Stomach smooth muscle (tissue), 2 donors: ENCODE data around the gene MGME1.
A peak's percentile ranks its signal among the peaks of the same experiment; 100 is the strongest.

Source experiments
- H3K27ac ChIP-seq: one replicate; pipeline ENCODE4 v1.7.0; 2013; ENCODE audit warnings: mild to moderate bottlenecking, low read length, inconsistent platforms
- H3K27me3 ChIP-seq, 2 donors: one replicate each; pipeline ENCODE4 v1.7.0; 2013; ENCODE audit warnings: low read length in 2 of 2; ENCODE audit not compliant: insufficient read depth in 2 of 2, control insufficient read depth in 1 of 2
- H3K36me3 ChIP-seq, 2 donors: one replicate each; pipeline ENCODE4 v1.7.0; 2013; ENCODE audit warnings: low read length in 2 of 2; ENCODE audit not compliant: control insufficient read depth in 2 of 2, insufficient read depth in 2 of 2
- H3K4me1 ChIP-seq: one replicate; pipeline ENCODE4 v1.7.0; 2013; ENCODE audit warnings: low read length; ENCODE audit not compliant: control insufficient read depth, insufficient read depth
- H3K4me3 ChIP-seq, 2 donors: one replicate each; pipeline ENCODE4 v1.7.0; 2013; ENCODE audit warnings: low read length in 2 of 2
- H3K9ac ChIP-seq, 2 donors: one replicate each; pipeline ENCODE4 v1.7.0; 2013; ENCODE audit warnings: low read length in 2 of 2, mild to moderate bottlenecking in 1 of 2
- H3K9me3 ChIP-seq, 2 donors: one replicate each; pipeline ENCODE4 v1.7.0; 2013; ENCODE audit warnings: low read length in 2 of 2; ENCODE audit not compliant: control insufficient read depth in 2 of 2
- donor health status: healthy.
- donor health status: Pancreatic carcinoma.

The MGME1 gene

DNA sequence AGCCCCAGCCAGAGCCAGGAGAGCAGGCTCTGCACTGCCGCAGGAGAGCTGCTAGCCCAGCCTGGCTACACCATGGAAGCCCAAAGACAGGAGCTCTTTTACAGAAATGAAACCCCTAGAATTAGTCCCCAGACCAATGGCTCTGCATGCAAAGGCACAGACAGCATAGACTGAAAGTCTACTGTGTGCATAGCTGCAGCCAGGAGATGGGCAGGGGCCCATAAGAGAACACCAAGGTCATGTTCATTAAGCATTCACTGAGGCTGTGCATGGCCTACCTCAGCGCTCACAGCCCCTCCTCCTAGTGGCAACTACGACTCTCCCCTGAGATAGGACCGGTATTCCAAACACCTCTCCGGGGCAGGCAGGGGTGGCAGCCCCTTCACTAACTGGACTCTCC is 35.1 kb upstream of the MGME1 start:
- H3K9me3 ChIP-seq, result peaks cover 0 to 3% of the 10 kb centered on the region in 2 donors
- no peaks in the 10 kb centered on the region for H3K36me3 ChIP-seq
- H3K27ac ChIP-seq, result no peak overlapping the region
- no peak overlapping the region for H3K9ac ChIP-seq
- peaks cover 29% of the 10 kb centered on the region for H3K4me1 ChIP-seq
- no peak overlapping the region for H3K4me3 ChIP-seq
- H3K27me3 ChIP-seq, result no peaks in the 10 kb centered on the region

DNA sequence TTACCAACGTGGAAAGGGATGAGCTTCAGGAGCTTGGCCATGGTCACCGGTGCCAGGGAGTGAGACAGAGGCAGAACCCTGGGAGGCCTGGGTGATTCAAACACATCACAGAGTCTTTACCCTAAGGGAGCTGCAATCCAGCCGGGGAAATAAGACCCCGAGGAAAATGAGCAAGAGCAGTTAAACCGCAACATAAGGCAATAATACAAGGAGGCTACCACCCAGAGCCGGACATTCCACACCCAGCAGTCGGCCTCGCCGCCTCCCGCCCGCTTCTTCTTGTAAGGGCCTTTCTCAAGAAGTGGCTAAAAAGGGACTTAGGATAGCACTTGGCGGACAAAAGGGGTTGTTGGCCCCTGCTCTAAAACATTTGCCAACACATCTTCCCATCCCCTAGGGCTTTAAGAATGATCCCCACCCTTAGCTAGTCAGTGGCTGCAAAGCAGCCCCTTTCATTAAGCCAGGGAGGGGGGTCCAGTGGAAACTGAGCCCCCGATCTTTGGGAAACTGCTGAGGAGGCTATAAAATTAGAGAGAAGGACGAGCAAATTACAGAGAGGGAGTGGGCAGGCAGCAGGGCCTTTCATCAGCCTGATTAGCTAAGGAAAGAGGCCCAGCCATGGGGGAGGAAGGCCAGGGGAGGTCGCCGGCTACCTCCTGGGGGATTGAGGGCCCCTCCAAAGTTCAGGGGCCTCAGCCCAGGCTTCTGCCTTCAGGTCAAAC is 34.5 kb upstream of the MGME1 start:
- Histone ChIP-seq H3K9ac (no peak overlapping the region), H3K27me3 (no peaks in the 10 kb centered on the region), H3K36me3 (no peaks in the 10 kb centered on the region), H3K4me1 (peaks cover 35% of the 10 kb centered on the region), H3K4me3 (no peak overlapping the region), H3K9me3 (peaks cover 0 to 3% of the 10 kb centered on the region in 2 donors), H3K27ac (no peak overlapping the region)

DNA sequence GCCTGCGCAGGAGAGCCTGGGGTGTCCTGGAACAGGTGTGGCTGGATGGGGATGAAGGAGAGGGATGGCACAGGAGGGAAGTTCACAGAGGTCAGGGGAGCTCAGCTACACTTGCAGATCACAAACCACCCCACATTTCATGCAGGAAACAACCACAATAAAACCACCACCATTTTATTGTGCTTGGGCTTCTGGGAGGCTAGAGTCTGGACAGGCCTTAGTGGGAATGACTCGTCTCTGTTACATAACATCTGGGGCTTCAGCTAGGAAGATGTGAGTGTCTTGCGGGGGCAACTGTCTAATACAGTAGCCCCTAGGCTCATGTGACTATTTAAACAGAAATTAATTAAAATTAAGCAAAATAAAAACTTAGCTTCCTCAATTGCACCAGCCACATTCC is 33.6 kb upstream of the MGME1 start:
- H3K36me3 ChIP-seq, result no peaks in the 10 kb centered on the region
- no peak overlapping the region for H3K4me3 ChIP-seq
- peaks cover 0 to 3% of the 10 kb centered on the region in 2 donors for H3K9me3 ChIP-seq
- no peak overlapping the region for H3K27ac ChIP-seq
- H3K9ac ChIP-seq, result no peak overlapping the region
- peaks cover 41% of the 10 kb centered on the region for H3K4me1 ChIP-seq
- H3K27me3 ChIP-seq, result no peaks in the 10 kb centered on the region

DNA sequence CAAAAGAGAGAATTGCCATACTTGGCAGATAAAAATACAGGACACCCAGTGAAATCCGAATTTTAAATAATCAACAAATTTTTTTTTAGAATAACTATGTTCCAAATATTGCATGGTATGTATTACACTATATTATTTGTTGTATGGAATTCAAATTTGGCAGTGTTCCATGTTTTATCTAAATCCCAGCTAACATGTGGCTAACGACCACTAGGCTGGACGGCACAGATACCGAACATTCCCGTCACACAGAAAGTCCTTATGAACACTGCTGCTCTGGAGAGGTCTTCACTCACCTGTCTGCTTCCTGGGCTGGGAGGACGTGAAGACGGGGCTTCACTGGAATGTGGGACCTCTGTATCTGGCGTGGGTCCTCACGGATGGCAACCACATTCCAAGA is 33.1 kb upstream of the MGME1 start:
- H3K27ac ChIP-seq, result peak overlapping the region; percentile 75
- peaks cover 41% of the 10 kb centered on the region for H3K4me1 ChIP-seq
- H3K27me3 ChIP-seq, result no peaks in the 10 kb centered on the region
- peaks cover under 1 to 3% of the 10 kb centered on the region in 2 donors for H3K36me3 ChIP-seq
- peaks cover 0 to 3% of the 10 kb centered on the region in 2 donors for H3K9me3 ChIP-seq
- H3K4me3 ChIP-seq, result no peak overlapping the region
- H3K9ac ChIP-seq, result no peak overlapping the region

DNA sequence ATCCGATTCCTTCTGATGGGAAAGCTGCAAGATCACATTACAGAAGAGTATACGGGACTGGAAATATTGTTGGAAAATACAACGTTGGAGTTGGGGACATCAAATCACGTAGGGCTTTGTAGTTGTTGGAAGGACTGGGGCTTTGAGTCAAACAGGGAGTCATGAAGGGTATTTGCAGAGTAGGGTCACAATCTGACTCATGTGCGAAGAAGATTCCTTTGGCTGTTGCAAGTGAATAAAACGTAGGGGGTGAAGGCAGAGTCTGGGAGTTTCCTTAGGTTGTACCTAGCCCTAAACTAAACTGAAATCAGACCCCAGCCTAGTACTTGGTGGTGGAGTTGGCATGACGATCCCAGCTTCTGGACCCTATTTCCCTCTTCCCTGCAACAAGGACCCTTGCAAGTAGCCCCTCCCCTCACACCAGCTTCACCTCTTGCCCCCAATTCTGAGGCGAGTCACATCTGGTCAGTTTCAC is 32.5 kb upstream of the MGME1 start:
- peak overlapping the region; percentile 46 to 52 for H3K4me3 ChIP-seq
- peaks cover 0 to 2% of the 10 kb centered on the region in 2 donors for H3K9me3 ChIP-seq
- H3K4me1 ChIP-seq, result peaks cover 41% of the 10 kb centered on the region
- no peaks in the 10 kb centered on the region for H3K27me3 ChIP-seq
- peaks cover 6 to 7% of the 10 kb centered on the region in 2 donors for H3K36me3 ChIP-seq
- peak overlapping the region; percentile 75 for H3K27ac ChIP-seq
- peak overlapping the region; percentile 43 to 51 for H3K9ac ChIP-seq

DNA sequence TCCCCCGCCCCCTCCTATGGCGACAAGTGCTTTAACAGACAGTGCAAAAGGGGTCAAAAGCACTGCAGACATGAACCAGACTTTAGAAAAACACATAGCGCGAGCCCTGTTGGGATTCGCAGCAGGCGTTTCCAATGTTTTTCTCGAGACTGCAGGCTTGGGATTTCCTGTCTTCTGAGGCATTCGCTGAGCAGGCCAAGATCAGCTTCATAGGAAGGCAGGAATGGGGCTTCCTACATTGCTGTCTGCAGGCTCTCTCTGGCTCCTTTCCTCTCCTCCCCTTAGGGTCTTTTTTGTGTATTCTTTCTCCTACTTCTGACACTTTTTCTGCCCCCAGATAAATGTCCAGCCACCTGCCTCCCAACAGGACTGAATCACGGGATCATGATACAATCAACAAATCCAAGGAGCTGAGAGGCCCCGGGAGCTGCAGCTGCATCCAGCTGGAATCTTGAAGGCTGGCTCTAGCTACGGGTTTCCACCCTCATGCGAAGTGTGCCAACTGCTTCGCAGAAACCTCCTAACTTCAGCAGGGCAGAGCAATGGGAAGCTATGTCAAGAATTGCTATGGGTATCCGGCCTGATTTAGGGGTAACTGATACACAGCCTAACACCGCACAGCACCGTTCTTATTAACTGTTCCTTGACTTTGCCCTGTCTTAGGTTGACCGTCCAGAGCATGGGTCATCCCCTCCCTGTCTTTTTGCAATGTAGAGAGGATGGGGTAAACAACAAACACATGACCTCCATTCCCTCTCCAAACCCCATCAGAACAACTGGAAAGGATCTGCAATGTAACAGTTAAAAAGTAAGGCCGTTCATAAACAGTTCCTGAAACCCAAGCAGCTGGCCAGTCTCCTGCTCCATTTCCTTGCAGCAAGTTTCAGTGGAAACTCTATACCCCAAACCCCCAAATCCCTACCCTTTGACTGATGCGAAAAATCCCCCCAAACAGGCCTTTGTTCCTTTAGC is 31.8 kb upstream of the MGME1 start:
- H3K4me3 ChIP-seq, result peak overlapping the region; percentile 46 to 52
- peaks cover 8 to 11% of the 10 kb centered on the region in 2 donors for H3K36me3 ChIP-seq
- H3K4me1 ChIP-seq, result peaks cover 41% of the 10 kb centered on the region
- no peaks in the 10 kb centered on the region for H3K9me3 ChIP-seq
- no peaks in the 10 kb centered on the region for H3K27me3 ChIP-seq
- H3K9ac ChIP-seq, result peak overlapping the region; percentile 43 to 51
- peak overlapping the region; percentile 75 for H3K27ac ChIP-seq

DNA sequence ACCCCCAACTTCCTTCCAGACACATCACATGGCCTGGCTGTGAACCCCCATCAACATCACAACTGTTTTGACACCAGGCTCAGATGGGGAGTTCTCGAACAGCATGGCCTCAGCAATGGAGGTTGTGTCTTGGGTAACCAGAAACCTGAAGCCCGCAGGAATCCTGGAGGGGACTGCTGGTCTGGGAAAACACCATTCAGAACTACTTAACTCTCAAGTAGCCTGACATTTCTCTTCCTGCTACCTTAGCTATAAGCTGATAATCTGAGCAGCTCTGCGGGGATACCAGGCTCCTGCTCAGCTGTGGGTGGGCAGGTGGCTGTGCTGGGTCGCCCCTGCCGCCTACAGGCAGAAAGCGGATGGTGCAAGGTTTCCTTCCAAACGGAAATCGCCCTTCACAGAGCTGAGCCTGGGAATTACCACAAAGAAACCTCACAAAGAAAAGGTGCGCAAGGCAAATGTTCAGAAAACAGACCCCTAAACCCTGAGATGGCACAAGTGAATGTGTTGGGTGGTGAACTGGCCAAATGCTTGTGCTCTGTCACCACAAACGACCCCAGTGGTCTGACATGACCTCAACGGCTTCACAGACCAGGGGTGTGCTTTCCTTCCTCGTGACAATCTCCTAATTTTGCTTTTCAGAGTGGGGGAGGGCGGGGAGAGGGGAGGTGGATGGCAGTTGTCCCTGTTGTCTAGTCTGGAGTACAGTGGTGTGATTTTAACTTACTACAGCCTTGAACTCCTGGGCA is 29.8 kb upstream of the MGME1 start:
- Histone ChIP-seq H3K4me3 (peak overlapping the region in 1 of 2 donors; percentile 35), H3K9me3 (no peaks in the 10 kb centered on the region), H3K9ac (peak overlapping the region; percentile 19 to 42), H3K27me3 (no peaks in the 10 kb centered on the region), H3K27ac (no peak overlapping the region), H3K4me1 (peaks cover 41% of the 10 kb centered on the region), H3K36me3 (peaks cover 16 to 27% of the 10 kb centered on the region in 2 donors)

DNA sequence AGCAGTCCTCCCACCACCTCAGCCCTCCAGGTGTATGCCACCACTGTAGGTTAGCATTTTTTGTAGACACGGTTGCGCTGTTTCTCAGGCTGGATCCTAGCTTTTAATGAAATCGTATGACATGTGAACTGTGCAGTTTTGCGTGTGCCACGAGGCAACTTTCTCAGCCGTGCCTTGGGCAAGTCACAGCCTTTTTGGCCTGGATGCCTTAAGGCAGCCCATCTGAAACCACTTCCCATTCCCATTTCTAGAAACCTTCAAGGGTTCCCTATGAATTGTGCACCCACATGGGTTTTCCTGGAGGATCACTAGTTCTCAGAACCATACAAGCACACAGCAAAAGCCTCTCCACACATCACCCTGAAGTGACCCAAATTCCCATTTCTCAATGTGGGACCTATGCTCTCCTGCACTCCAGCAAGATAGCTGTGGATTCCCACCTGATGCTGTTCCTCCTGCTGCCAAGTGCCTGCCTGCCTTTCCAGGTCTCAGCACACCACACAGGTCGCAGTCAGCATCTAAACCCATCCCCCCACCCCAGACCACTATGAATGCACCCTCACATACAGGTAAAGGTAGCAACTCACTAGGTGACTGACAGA is 29.1 kb upstream of the MGME1 start:
- Histone ChIP-seq H3K27ac (no peak overlapping the region), H3K27me3 (no peaks in the 10 kb centered on the region), H3K9ac (no peak overlapping the region), H3K36me3 (peaks cover 17 to 28% of the 10 kb centered on the region in 2 donors), H3K4me1 (peaks cover 41% of the 10 kb centered on the region), H3K9me3 (no peaks in the 10 kb centered on the region), H3K4me3 (peak overlapping the region in 1 of 2 donors; percentile 35)

DNA sequence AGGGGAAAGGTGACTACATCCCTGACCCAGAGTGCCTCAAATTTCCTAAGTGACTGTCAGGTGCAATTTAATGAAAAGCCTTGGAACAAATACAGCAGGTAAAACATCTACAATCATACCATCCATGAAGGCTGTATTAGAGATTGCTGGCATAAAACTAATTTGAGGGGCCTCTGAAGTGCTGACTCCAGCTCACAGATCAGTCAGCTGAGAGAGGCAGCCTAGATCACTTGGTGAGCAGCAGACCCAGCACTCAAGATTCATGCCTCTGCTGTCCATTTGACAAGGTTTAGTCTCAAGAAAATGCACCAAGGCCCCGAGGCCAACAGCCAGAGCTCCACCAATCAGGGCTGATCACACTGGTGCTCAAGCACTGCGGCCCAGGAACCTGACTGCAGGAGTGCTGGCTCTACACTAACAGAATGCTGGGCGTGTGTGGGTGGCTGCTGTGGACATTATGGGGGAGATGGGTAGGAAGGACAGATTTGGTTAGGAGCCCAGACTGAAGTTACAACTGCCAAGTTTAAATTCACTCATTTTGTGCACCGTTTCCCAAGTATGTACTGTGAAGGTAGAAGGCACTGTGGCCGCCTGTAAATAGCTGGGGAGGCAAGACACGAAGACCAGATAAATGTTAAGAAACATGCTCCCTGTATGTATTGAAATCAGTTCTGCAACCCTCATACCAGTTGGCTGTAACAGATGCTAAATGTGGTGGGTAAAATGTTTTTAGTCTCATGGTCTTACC is 28.4 kb upstream of the MGME1 start:
- no peak overlapping the region for H3K4me3 ChIP-seq
- peaks cover 23 to 34% of the 10 kb centered on the region in 2 donors for H3K36me3 ChIP-seq
- peaks cover 41% of the 10 kb centered on the region for H3K4me1 ChIP-seq
- no peak overlapping the region for H3K27ac ChIP-seq
- H3K9me3 ChIP-seq, result no peaks in the 10 kb centered on the region
- H3K9ac ChIP-seq, result no peak overlapping the region
- no peaks in the 10 kb centered on the region for H3K27me3 ChIP-seq
